DND-41 (cell line): ENCODE results near the gene INTS1.

Experiments used
- EZH2 ChIP-seq: IDR thresholded peaks from 3 replicates; pipeline ENCODE4 v1.6.1; 2012; ENCODE audit warnings: borderline replicate concordance, low read depth, mild to moderate bottlenecking, moderate library complexity, low read length, inconsistent platforms; ENCODE audit not compliant: severe bottlenecking
- TF ChIP-seq, protein P1 (sequence below): IDR thresholded peaks from 2 replicates; pipeline ENCODE4 v1.5.1; 2012; ENCODE audit warnings: borderline replicate concordance, low read length, moderate library complexity, mild to moderate bottlenecking; ENCODE audit not compliant: poor library complexity, severe bottlenecking; ENCODE audit errors: extremely low read depth

DNA sequence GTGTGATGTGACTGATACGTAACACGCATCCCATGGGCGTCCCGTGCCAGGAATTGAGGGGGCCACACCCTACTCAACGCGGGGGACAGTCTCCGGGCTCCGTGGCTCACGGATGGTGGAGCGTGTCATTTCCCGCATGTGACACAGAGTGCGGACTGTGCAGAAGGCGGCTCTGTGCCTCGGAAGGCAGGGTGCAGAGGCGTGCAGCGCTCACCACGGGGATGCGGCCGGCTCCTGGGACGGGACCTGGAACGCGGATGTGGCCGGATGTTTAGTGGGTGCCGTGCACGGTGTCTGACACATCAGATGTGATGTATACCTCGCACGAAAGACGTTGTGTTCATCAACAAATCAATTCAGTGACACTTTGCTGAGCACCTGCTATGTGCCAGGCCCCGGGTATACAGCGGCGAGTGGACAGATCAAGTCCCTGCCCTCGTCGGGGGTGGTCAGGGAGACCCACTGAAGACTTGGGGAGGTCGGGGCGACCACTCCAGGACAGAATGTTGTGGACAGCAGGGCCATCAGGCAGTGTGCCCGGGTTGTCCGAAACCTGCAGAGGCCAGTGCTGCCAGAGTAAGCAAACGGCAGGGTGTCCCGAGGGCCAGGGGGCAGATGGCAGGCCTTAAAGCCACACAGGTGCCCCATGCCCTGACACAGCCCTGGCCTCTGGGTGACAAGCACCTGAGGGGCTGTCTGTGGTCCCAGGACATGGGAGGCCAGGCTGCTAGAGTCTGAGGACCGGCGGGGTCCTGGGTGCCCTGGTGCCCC, 83.0 kb downstream of the INTS1 start:
- TF ChIP-seq, protein P1, sequence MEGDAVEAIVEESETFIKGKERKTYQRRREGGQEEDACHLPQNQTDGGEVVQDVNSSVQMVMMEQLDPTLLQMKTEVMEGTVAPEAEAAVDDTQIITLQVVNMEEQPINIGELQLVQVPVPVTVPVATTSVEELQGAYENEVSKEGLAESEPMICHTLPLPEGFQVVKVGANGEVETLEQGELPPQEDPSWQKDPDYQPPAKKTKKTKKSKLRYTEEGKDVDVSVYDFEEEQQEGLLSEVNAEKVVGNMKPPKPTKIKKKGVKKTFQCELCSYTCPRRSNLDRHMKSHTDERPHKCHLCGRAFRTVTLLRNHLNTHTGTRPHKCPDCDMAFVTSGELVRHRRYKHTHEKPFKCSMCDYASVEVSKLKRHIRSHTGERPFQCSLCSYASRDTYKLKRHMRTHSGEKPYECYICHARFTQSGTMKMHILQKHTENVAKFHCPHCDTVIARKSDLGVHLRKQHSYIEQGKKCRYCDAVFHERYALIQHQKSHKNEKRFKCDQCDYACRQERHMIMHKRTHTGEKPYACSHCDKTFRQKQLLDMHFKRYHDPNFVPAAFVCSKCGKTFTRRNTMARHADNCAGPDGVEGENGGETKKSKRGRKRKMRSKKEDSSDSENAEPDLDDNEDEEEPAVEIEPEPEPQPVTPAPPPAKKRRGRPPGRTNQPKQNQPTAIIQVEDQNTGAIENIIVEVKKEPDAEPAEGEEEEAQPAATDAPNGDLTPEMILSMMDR: no peak
- no peak for TF ChIP-seq EZH2
